ENCODE results near the gene DEFB115. TPM values are rescaled to one million over a fixed set of nuclear protein-coding genes. Genes with fewer than 3 reads are reported as not detected.

The DEFB115 gene
- polyA plus RNA-seq, 3 donors, result not detected

- no peaks in the 10 kb centered on the region for H4K20me1 ChIP-seq (ENCODE audit: insufficient read depth, low read length)
- no peak for TF ChIP-seq CTCF (IDR thresholded peaks at IDR 0.05)
- H3K79me2 ChIP-seq (ENCODE audit: insufficient read depth, low read length), result no peaks in the 10 kb centered on the region
- peaks cover 96 to 100% of the 10 kb centered on the region in 2 donors for H3K9me3 ChIP-seq (replicated peaks in 1 of 2; ENCODE audit: control insufficient read depth in 1 of 2, insufficient read depth in 1 of 2, low read length in 2 of 2)
- Mint-ChIP-seq H3K27me3 (ENCODE audit: low read depth in 3 of 3) (no peaks in the 10 kb centered on the region), H3K9me3 (no peaks in the 10 kb centered on the region), H3K4me3 (no peak overlapping the region), H3K27ac (no peak overlapping the region), H3K4me1 (no peaks in the 10 kb centered on the region), H3K36me3 (no peaks in the 10 kb centered on the region)
- no peak overlapping the region for H3K9ac ChIP-seq (ENCODE audit: insufficient read depth, low read length, poor library complexity, severe bottlenecking)
- no peak overlapping the region for H2AFZ ChIP-seq (ENCODE audit: insufficient read depth, low read depth, low read length, poor library complexity, severe bottlenecking)
- no peak overlapping the region for H3K27ac ChIP-seq (ENCODE audit: low read depth in 1 of 2, low read length in 2 of 2)
- no peaks in the 10 kb centered on the region for H3K36me3 ChIP-seq (replicated peaks in 1 of 2; ENCODE audit: control insufficient read depth in 1 of 2, insufficient read depth in 2 of 2, low read length in 2 of 2)
- H3K4me3 ChIP-seq (replicated peaks in 1 of 3; ENCODE audit: low read depth in 2 of 3, low read length in 3 of 3), result no peak overlapping the region
- no peaks in the 10 kb centered on the region for H3K27me3 ChIP-seq (ENCODE audit: control insufficient read depth in 2 of 2, insufficient read depth in 2 of 2, low read length in 2 of 2)
- intact Hi-C loops (cut with micrococcal nuclease), result no loop called here
- DNase-seq, result no peak
- H3K4me1 ChIP-seq (ENCODE audit: control insufficient read depth in 1 of 2, insufficient read depth in 2 of 2, low read length in 2 of 2), result no peaks in the 10 kb centered on the region
- H3K4me2 ChIP-seq (replicated peaks; ENCODE audit: extremely low read depth, low read length, poor library complexity, severe bottlenecking), result no peak overlapping the region
- WGBS (ENCODE audit: insufficient coverage), result 78% methylated on average over 6 of the region's 6 CpGs
Measured at GRCh38 chr20:31237763-31238162, 19.7 kb upstream of the DEFB115 start.

GRCh38 chr20:31239139-31239538 is 18.3 kb upstream of the DEFB115 start:
- H3K4me2 ChIP-seq (replicated peaks; ENCODE audit: extremely low read depth, low read length, poor library complexity, severe bottlenecking), result no peak overlapping the region
- intact Hi-C loops (cut with micrococcal nuclease), result no loop called here
- no peak for DNase-seq
- H3K27me3 Mint-ChIP-seq (ENCODE audit: low read depth in 3 of 3), result no peaks in the 10 kb centered on the region
- peaks cover 96 to 100% of the 10 kb centered on the region in 2 donors for H3K9me3 ChIP-seq (replicated peaks in 1 of 2; ENCODE audit: control insufficient read depth in 1 of 2, insufficient read depth in 1 of 2, low read length in 2 of 2)
- no peak overlapping the region for H2AFZ ChIP-seq (ENCODE audit: insufficient read depth, low read depth, low read length, poor library complexity, severe bottlenecking)
- H4K20me1 ChIP-seq (ENCODE audit: insufficient read depth, low read length), result no peaks in the 10 kb centered on the region
- H3K4me3 ChIP-seq (replicated peaks in 1 of 3; ENCODE audit: low read depth in 2 of 3, low read length in 3 of 3), result no peak overlapping the region
- 69% methylated on average over 8 of the region's 8 CpGs for WGBS (ENCODE audit: insufficient coverage)
- no peaks in the 10 kb centered on the region for H3K27me3 ChIP-seq (ENCODE audit: control insufficient read depth in 2 of 2, insufficient read depth in 2 of 2, low read length in 2 of 2)
- H3K79me2 ChIP-seq (ENCODE audit: insufficient read depth, low read length), result no peaks in the 10 kb centered on the region
- no peaks in the 10 kb centered on the region for H3K36me3 Mint-ChIP-seq
- H3K36me3 ChIP-seq (replicated peaks in 1 of 2; ENCODE audit: control insufficient read depth in 1 of 2, insufficient read depth in 2 of 2, low read length in 2 of 2), result no peaks in the 10 kb centered on the region
- TF ChIP-seq CTCF (IDR thresholded peaks at IDR 0.05), result no peak
- H3K4me3 Mint-ChIP-seq, result no peak overlapping the region
- H3K27ac ChIP-seq (ENCODE audit: low read depth in 1 of 2, low read length in 2 of 2), result no peak overlapping the region
- H3K4me1 ChIP-seq (ENCODE audit: control insufficient read depth in 1 of 2, insufficient read depth in 2 of 2, low read length in 2 of 2), result no peaks in the 10 kb centered on the region
- H3K27ac Mint-ChIP-seq, result no peak overlapping the region
- H3K4me1 Mint-ChIP-seq, result no peaks in the 10 kb centered on the region
- no peak overlapping the region for H3K9ac ChIP-seq (ENCODE audit: insufficient read depth, low read length, poor library complexity, severe bottlenecking)
- no peaks in the 10 kb centered on the region for H3K9me3 Mint-ChIP-seq

Data from CD14-positive monocyte (primary cell).